Effector memory CD4-positive, alpha-beta T cell (primary cell): ENCODE results near the gene STK32C.

Experiments
- DNase-seq, 3 donors: peaks; one replicate each; pipeline ENCODE4 v3.0.0-alpha.2; 2020
- H3K27ac ChIP-seq: 2 replicates; pipeline ENCODE4 v1.7.0; 2013; ENCODE audit warnings: mild to moderate bottlenecking, low read length, moderate library complexity; ENCODE audit not compliant: insufficient read depth, poor library complexity, severe bottlenecking
- H3K27me3 ChIP-seq: replicated peaks from 2 replicates; pipeline ENCODE4 v1.7.0; 2013; ENCODE audit warnings: mild to moderate bottlenecking, low read length; ENCODE audit not compliant: insufficient read depth, control insufficient read depth, poor library complexity, severe bottlenecking
- H3K36me3 ChIP-seq: 2 replicates; pipeline ENCODE4 v1.7.0; 2013; ENCODE audit warnings: mild to moderate bottlenecking, low read length, moderate library complexity; ENCODE audit not compliant: control insufficient read depth, insufficient read depth
- H3K4me1 ChIP-seq: 2 replicates; pipeline ENCODE4 v1.7.0; 2013; ENCODE audit warnings: low read length, mild to moderate bottlenecking; ENCODE audit not compliant: control insufficient read depth, insufficient read depth, poor library complexity, severe bottlenecking
- H3K4me3 ChIP-seq: 2 replicates; pipeline ENCODE4 v1.7.0; 2013; ENCODE audit warnings: low read length, low read depth, mild to moderate bottlenecking; ENCODE audit not compliant: insufficient read depth, poor library complexity, severe bottlenecking
- H3K9me3 ChIP-seq: 2 replicates; pipeline ENCODE4 v1.7.0; 2013; ENCODE audit warnings: mild to moderate bottlenecking, low read length, moderate library complexity; ENCODE audit not compliant: control insufficient read depth

The STK32C gene

DNA sequence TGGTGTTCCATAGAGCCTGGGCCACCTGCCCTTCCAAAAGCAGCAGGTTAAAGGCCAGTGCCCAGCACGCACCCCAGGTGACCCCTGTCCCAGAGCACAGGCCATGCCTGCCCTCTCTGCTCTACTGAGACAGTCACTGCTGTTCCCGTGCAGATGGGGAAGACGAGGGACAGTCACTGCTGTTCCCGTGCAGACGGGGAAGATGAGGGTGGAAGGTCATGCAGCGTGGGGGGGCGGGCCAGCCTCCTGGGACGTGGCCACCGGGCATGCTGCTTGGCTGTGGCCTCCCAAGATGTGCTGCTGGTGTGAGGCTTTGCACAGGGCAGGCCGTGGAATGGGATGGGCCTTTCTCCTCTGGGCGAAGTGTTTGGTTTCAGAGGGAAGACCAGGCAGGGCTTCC, 42.6 kb upstream of the STK32C start:
- H3K4me1 ChIP-seq, result no peaks in the 10 kb centered on the region
- H3K9me3 ChIP-seq, result no peaks in the 10 kb centered on the region
- no peak for DNase-seq
- no peak overlapping the region for H3K27ac ChIP-seq
- no peaks in the 10 kb centered on the region for H3K36me3 ChIP-seq
- no peak overlapping the region for H3K4me3 ChIP-seq
- no peaks in the 10 kb centered on the region for H3K27me3 ChIP-seq

DNA sequence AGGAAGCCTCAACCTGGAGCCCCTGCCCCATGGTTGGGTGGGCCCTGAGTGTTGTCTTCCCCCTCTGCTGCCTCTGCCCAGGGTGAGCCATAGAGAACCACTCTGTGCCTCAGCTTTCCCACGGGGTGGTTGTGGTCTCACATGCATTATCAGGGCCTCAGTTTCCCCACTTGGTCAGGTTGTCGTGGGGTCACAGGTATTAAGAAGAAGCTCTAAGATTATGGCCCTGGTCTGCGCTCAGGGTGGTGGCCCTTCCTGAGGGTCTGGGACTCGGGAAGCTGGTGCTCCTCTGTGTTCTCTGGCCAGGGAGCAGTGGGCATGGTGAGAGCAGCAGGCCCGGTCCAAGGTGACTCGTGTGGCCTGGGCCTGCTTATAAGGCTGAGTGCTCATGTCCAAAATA, 42.0 kb upstream of the STK32C start:
- Histone ChIP-seq H3K27ac (no peak overlapping the region), H3K36me3 (no peaks in the 10 kb centered on the region), H3K9me3 (no peaks in the 10 kb centered on the region), H3K4me1 (no peaks in the 10 kb centered on the region), H3K4me3 (no peak overlapping the region), H3K27me3 (no peaks in the 10 kb centered on the region)
- DNase-seq, result no peak

DNA sequence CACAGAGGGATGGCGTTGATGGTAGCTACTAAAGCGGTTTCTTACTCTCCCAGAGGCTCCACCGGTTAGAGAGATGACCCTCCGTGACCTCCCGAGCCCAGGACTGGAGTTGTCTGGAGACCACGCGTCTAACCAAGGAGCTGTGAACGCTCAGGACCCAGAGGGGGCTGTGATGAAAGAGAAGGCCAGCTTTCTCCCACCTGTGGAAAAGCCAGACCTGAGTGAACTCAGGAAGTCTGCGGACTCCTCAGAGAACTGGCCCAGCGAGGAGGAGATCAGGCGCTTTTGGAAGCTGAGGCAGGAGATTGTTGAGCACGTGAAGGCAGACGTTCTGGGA, 40.1 kb upstream of the STK32C start:
- Histone ChIP-seq H3K4me3 (no peak overlapping the region), H3K27ac (no peak overlapping the region), H3K36me3 (no peaks in the 10 kb centered on the region), H3K4me1 (no peaks in the 10 kb centered on the region), H3K9me3 (no peaks in the 10 kb centered on the region), H3K27me3 (no peaks in the 10 kb centered on the region)
- no peak for DNase-seq

DNA sequence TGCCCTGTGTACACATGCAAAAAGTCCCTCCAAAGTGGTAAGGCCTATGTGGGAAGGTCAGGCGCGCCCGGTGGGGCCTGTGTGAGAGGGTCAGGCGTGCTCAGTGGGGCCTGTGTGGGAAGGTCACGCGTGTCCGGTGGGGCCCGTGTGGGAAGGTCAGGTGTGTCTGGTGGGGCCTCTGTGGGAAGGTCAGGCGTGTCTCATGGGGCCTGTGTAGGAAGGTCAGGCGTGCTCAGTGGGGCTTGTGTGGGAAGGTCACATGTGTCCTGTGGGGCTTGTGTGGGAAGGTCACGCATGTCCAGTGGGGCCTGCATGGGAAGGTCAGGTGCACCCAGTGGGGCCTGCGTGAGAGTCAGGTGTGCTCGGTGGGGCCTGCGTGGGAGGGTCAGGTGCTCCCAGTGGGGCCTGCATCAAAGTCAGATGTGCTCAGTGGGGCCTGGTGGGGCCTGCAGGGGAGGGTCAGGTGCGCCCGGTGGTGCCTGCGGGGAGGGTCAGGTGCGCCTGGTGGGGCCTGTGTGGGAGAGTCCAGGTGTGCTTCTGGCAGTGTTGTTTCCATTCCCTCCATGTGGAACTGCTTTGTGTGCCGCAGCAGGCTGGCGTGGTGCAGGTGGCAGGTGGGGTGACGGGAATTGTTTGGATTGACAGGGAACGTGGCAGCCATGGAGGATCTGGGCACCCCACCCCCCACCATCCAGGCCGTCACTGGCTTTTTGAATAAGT, 39.6 kb upstream of the STK32C start:
- Histone ChIP-seq H3K4me1 (no peaks in the 10 kb centered on the region), H3K4me3 (no peak overlapping the region), H3K27ac (no peak overlapping the region), H3K36me3 (no peaks in the 10 kb centered on the region), H3K9me3 (peaks cover under 1% of the 10 kb centered on the region), H3K27me3 (no peaks in the 10 kb centered on the region)
- DNase-seq, result no peak

DNA sequence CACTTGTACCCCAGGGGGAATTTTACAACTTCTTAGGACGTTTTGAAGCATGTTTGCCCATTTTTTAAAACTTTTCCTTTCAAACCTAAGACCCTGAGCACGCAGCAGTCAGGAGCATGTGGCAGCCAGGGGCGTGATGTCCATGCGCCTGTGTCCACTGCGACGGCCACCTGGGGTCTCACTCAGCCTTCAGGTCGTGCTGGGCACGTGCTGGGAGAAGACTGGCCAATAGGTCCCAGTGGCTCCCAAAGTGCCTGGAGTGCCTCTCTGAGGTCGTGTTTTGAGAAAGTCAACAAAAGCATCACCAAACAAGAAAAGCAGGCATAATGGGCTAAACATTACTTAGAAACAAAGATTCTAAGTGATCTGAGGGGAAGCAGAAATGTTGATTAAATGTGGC, 39.1 kb upstream of the STK32C start:
- no peak for DNase-seq
- Histone ChIP-seq H3K36me3 (no peaks in the 10 kb centered on the region), H3K27me3 (no peaks in the 10 kb centered on the region), H3K4me1 (no peaks in the 10 kb centered on the region), H3K9me3 (peaks cover 2% of the 10 kb centered on the region), H3K4me3 (no peak overlapping the region), H3K27ac (no peak overlapping the region)

DNA sequence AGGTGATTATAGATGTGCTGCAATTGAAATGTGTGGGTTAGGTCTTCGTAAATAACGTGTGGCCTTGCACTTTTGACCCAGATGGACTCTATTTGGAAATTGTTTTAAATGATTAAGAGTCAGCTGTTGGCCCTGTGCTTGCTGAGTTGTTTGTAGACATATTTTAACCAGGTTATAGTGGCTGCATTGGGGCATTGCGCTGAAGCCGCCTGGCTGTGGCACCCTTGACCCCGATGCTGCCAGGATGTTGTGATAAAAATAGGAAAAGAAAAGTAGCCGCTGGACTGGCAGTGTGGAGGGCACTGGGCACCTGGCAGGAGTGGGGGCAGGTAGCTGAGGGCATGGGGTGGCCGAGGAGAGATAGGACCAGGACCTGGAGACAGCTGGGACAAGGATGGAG, 37.6 kb upstream of the STK32C start:
- no peaks in the 10 kb centered on the region for H3K27me3 ChIP-seq
- peaks cover 2% of the 10 kb centered on the region for H3K9me3 ChIP-seq
- no peak overlapping the region for H3K27ac ChIP-seq
- H3K36me3 ChIP-seq, result no peaks in the 10 kb centered on the region
- H3K4me3 ChIP-seq, result no peak overlapping the region
- no peak for DNase-seq
- no peaks in the 10 kb centered on the region for H3K4me1 ChIP-seq

DNA sequence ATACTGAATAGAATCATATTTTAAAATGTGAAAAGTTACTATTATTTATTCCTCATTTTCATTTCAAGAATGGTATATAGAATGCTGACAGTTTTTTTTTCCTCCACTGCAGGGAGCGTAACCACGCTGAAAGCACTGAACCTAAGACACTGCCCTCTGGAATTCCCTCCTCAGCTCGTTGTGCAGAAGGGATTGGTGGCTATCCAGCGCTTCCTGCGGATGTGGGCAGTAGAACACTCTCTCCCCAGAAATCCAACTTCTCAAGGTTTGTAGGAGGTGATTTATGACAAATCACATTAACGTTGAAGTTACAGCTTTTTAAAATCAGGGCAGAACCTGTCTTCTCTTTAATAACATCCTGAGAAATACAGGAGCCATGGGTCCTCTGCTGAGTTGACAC, 36.6 kb upstream of the STK32C start:
- H3K27ac ChIP-seq, result no peak overlapping the region
- no peaks in the 10 kb centered on the region for H3K27me3 ChIP-seq
- no peaks in the 10 kb centered on the region for H3K4me1 ChIP-seq
- peaks cover 2% of the 10 kb centered on the region for H3K9me3 ChIP-seq
- no peak overlapping the region for H3K4me3 ChIP-seq
- no peaks in the 10 kb centered on the region for H3K36me3 ChIP-seq
- DNase-seq, result no peak

DNA sequence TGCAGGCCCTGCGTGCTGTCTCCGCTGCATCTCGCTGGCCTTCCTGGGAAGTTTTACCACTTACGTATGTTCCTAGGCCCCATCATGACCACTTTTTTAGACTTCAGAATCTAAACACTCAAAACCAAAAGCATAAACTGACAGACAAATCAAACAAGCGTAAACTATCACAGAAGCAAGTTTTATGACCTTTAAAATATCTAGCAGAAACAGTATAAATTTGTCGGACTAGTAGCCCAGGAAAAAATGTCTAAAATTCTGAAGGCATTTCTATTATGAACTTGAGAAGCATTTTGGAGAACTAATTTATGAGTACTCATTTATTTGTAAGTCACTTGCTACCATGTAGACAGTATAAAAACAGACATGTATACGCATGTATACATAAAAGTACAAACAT, 34.8 kb upstream of the STK32C start:
- no peaks in the 10 kb centered on the region for H3K4me1 ChIP-seq
- H3K4me3 ChIP-seq, result no peak overlapping the region
- no peak for DNase-seq
- H3K27ac ChIP-seq, result no peak overlapping the region
- H3K9me3 ChIP-seq, result peaks cover 2% of the 10 kb centered on the region
- H3K36me3 ChIP-seq, result no peaks in the 10 kb centered on the region
- H3K27me3 ChIP-seq, result no peaks in the 10 kb centered on the region

DNA sequence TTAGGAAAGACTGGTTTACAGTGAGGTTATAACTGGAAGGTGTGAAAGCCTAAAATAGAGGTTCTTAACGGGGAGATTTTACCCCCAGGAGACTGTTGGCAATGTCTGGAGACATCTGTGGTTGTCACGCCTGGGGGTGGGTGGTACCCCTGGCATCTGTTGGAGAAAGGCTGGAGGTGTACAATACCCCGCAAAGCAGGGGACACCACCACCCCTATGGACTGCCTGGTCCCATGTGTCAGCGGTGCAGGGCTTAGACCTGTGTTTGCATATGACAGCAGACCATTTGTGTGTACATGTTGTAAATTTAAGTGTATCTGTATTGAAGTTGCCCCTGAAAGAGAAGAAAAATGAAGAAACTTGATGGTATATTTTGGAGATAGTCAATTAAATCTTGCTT, 34.0 kb upstream of the STK32C start:
- Histone ChIP-seq H3K36me3 (no peaks in the 10 kb centered on the region), H3K9me3 (peaks cover 2% of the 10 kb centered on the region), H3K27me3 (no peaks in the 10 kb centered on the region), H3K4me3 (no peak overlapping the region), H3K27ac (no peak overlapping the region), H3K4me1 (no peaks in the 10 kb centered on the region)
- no peak for DNase-seq

DNA sequence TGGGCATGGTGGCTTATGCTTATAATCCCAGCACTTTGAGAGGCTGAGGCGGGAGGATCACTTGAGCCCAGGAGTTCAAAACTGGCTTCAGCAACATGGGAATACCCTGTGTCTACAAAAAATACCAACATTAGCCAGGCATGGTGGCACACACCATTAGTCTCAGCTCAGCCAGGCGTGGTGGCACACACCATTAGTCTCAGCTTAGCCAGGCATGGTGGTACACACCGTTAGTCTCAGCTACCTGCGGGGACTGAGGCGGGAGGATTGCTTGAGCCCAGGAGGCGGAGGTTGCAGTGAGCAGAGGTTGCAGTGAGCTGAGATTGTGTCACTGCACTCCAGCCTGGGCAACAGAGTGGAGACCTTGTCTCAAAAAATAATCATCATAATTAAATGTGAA, 33.3 kb upstream of the STK32C start:
- peaks cover 2% of the 10 kb centered on the region for H3K9me3 ChIP-seq
- no peaks in the 10 kb centered on the region for H3K4me1 ChIP-seq
- H3K4me3 ChIP-seq, result no peak overlapping the region
- H3K36me3 ChIP-seq, result no peaks in the 10 kb centered on the region
- no peak for DNase-seq
- no peak overlapping the region for H3K27ac ChIP-seq
- H3K27me3 ChIP-seq, result no peaks in the 10 kb centered on the region
